Muscle of leg (tissue), 11 donors: Measurements from ENCODE around the gene PLRG1. TPM values are rescaled to one million over a fixed set of nuclear protein-coding genes. Genes with fewer than 3 reads are reported as not detected.
A peak's percentile ranks its signal among the peaks of the same experiment; 100 is the strongest.

Source experiments
- DNase-seq: peaks from one replicate; pipeline ENCODE4 v3.0.0; 2013
- H3K27ac ChIP-seq: one replicate; pipeline ENCODE4 v1.5.1; 2013; ENCODE audit warnings: mild to moderate bottlenecking, low read length, control low read depth
- H3K27me3 ChIP-seq: one replicate; pipeline ENCODE4 v1.6.1; 2013; ENCODE audit warnings: low read length; ENCODE audit not compliant: control insufficient read depth, insufficient read depth
- H3K36me3 ChIP-seq: one replicate; pipeline ENCODE4 v1.6.1; 2013; ENCODE audit warnings: low read length; ENCODE audit not compliant: control insufficient read depth, insufficient read depth
- H3K4me1 ChIP-seq: one replicate; pipeline ENCODE4 v1.6.1; 2013; ENCODE audit warnings: low read length; ENCODE audit not compliant: control insufficient read depth, insufficient read depth
- H3K4me3 ChIP-seq: one replicate; pipeline ENCODE4 v1.5.1; 2013; ENCODE audit warnings: low read length, control low read depth
- H3K9me3 ChIP-seq: replicated peaks from 2 replicates; pipeline ENCODE4 v1.6.1; 2013; ENCODE audit warnings: low read depth, low read length; ENCODE audit not compliant: control insufficient read depth
- WGBS: methylation state at CpG from one replicate; pipeline ENCODE4 v1.1.5; 2013; ENCODE audit warnings: missing lambda C conversion rate; ENCODE audit not compliant: insufficient coverage; 5-methylcytosine and 5-hydroxymethylcytosine counted together
- polyA plus RNA-seq, 8 donors: library from polyadenylated mRNA; unstranded; fragments of 120-200 nt; gene quantifications; one replicate each; pipeline versions ENCODE4 v1.2.1 to v1.2.3, GENCODE V29; 2013; ENCODE audit warnings: inconsistent platforms in 1 of 8, low replicate concordance in 1 of 8; ENCODE audit not compliant: insufficient read length in 8 of 8, insufficient read depth in 1 of 8
- total RNA-seq: library from RNA; stranded (reverse); fragments of 120-200 nt; gene quantifications from one replicate; pipeline ENCODE4 v1.2.4, GENCODE V29; 2013

PLRG1 gene
- total and polyA plus RNA-seq, 9 donors: 45.5 to 66.9 (median 54.3) TPM

- no peaks in the 10 kb centered on the region for H3K4me1 ChIP-seq
- H3K4me3 ChIP-seq: no peak overlapping the region
- H3K36me3 ChIP-seq: no peaks in the 10 kb centered on the region
- no peak overlapping the region for H3K27ac ChIP-seq
- no peaks in the 10 kb centered on the region for H3K27me3 ChIP-seq
- no peaks in the 10 kb centered on the region for H3K9me3 ChIP-seq
- no peak for DNase-seq
- WGBS: no CpG with 5 or more reads among the region's 4 CpGs
Measured at GRCh38 chr4:154527308-154527707, 22.9 kb downstream of the PLRG1 start.

DNA sequence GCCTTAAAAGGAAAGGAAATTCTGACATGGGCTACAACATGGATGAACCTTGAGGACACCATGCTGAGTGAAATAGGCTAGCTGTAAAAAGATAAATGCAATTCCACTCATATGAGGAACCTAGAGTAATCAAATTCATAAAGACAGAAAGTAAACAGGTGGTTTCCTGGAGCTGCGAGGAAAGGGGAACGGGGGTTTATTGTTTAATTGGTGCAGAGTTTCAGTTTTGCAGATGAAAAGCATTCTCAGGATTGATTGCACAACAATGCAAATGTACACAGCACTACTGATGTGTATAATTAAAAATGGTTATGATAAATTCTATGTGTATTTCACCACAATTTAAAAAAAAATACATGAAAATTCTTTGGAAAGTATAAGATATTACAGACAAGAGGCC lies 24.0 kb downstream of the PLRG1 start:
- no CpG with 5 or more reads among the region's 2 CpGs for WGBS
- Histone ChIP-seq H3K27ac (no peak overlapping the region), H3K27me3 (no peaks in the 10 kb centered on the region)

DNA sequence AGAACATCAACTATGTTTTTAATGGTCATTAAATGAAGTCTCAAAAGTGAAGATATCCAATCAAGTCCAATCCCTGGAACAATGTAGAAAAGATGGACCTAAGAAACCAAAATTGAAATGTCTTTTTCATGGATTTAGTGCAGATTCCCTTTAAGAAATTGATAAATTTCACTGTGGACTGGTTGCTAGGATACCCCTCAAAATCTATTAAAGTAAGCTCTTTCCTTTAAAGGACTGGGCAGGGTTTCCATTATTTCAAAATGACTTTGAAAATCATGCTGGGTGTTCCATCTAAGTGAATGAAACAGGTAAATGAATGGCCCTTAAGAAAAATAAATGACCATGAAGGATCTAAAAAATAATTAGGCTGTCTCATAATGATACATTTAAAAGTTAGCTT lies 28.6 kb downstream of the PLRG1 start:
- H3K27ac ChIP-seq: no peak overlapping the region
- no peaks in the 10 kb centered on the region for H3K4me1 ChIP-seq
- DNase-seq: no peak
- H3K9me3 ChIP-seq: no peaks in the 10 kb centered on the region
- no peak overlapping the region for H3K4me3 ChIP-seq
- H3K36me3 ChIP-seq: no peaks in the 10 kb centered on the region
- no peaks in the 10 kb centered on the region for H3K27me3 ChIP-seq

More for the DNA sequence above, 24.0 kb downstream of the PLRG1 start:
- no peaks in the 10 kb centered on the region for H3K9me3 ChIP-seq
- H3K36me3 ChIP-seq: no peaks in the 10 kb centered on the region
- DNase-seq: no peak
- H3K4me1 ChIP-seq: no peaks in the 10 kb centered on the region
- H3K4me3 ChIP-seq: no peak overlapping the region

GRCh38 chr4:154519214-154519613 lies 31.0 kb downstream of the PLRG1 start:
- Histone ChIP-seq H3K9me3 (no peaks in the 10 kb centered on the region), H3K27me3 (no peaks in the 10 kb centered on the region), H3K4me3 (no peak overlapping the region), H3K4me1 (peaks cover 4% of the 10 kb centered on the region), H3K36me3 (no peaks in the 10 kb centered on the region), H3K27ac (no peak overlapping the region)
- WGBS: 76% methylated on average over 3 of the region's 4 CpGs
- DNase-seq: no peak

DNA sequence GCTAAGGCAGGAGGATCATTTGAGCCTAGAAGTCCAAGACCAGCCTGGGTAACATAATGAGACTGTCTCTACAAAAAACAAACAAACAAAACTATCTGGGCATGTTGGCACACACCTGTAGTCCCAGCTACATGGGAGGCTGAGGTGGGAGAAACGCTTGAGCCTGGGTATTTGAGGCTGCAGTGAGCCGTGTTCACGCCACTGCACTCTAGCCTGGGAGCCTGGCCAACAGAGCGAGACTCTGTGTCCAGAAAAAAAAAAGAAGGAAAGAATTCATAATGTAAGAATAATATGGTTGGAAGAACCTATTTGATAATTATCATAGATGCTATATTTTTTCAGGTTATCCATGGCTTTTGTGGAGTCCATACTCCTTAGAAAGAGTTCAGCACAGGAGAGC lies 32.6 kb downstream of the PLRG1 start:
- DNase-seq: peak; percentile 32
- H3K4me3 ChIP-seq: no peak overlapping the region
- H3K9me3 ChIP-seq: no peaks in the 10 kb centered on the region
- no peaks in the 10 kb centered on the region for H3K27me3 ChIP-seq
- no peaks in the 10 kb centered on the region for H3K36me3 ChIP-seq
- H3K27ac ChIP-seq: no peak overlapping the region
- no CpG with 5 or more reads among the region's 4 CpGs for WGBS
- H3K4me1 ChIP-seq: peaks cover 4% of the 10 kb centered on the region

DNA sequence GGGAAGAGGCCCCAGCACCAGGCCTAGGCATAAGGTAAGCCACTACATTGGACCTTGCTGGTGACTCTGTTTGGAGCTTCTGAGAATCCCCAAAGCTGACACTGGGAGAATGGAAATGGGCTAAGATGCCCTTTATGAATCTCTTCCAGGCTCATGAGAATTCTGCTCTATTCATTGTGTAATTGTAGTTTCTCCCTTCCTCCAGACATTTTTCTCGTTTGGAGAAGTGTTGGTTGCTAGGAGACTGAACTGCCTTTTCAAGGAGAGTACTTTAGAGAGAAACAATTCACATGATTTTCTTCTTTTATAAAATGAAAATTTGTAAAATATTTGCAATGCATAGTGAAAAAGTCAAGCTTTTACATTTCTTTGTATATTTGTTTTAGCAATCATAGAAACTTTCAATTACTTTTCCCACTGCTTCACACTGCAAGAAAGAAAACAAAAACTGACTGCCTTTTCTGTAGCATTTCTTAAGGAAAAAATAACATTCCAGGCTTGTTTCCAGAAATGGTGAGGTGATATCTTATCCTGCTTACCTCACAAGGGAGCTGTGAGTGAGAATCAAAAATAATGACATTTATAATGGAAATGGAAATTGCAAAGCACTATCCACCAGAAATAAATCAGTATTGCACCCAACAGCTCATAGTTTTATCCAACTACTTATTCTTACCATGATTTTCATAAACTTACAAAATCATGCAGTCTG lies 33.7 kb downstream of the PLRG1 start:
- no peaks in the 10 kb centered on the region for H3K36me3 ChIP-seq
- no CpG with 5 or more reads among the region's 1 CpG for WGBS
- H3K4me1 ChIP-seq: peaks cover 4% of the 10 kb centered on the region

GRCh38 chr4:154511981-154512380 lies 38.2 kb downstream of the PLRG1 start:
- peaks cover 4% of the 10 kb centered on the region for H3K4me1 ChIP-seq
- no peaks in the 10 kb centered on the region for H3K36me3 ChIP-seq
- H3K4me3 ChIP-seq: no peak overlapping the region
- no peak for DNase-seq
- H3K27me3 ChIP-seq: no peaks in the 10 kb centered on the region
- 0% methylated on average over 1 of the region's 4 CpGs for WGBS
- no peaks in the 10 kb centered on the region for H3K9me3 ChIP-seq
- H3K27ac ChIP-seq: no peak overlapping the region

More for the DNA sequence above, 33.7 kb downstream of the PLRG1 start:
- Histone ChIP-seq H3K27me3 (no peaks in the 10 kb centered on the region), H3K4me3 (no peak overlapping the region), H3K9me3 (no peaks in the 10 kb centered on the region), H3K27ac (peak overlapping the region; percentile 56)
- DNase-seq: peak; percentile 77

DNA sequence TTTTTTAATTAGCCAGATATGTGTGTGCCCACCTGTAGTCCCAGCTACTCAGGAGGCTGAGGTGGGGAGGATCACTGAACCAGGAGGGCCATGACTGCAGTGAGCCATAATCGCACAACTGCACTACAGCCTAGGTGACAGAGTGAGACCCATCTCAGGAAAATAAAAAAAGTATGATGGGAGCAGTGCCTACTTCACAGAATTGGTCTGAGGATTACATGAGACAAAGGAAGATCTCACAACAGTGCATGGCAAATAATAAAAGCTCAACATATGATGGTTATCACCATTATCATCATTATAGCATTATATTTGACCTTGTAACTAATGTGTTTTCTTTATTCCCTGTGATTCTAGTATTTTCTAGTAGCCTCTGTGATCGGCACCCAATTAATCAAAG lies 38.7 kb downstream of the PLRG1 start:
- Histone ChIP-seq H3K36me3 (no peaks in the 10 kb centered on the region), H3K27me3 (no peaks in the 10 kb centered on the region), H3K27ac (no peak overlapping the region), H3K4me3 (no peak overlapping the region), H3K9me3 (no peaks in the 10 kb centered on the region), H3K4me1 (peaks cover 4% of the 10 kb centered on the region)
- DNase-seq: no peak
- no CpG with 5 or more reads among the region's 2 CpGs for WGBS

GRCh38 chr4:154507156-154507555 lies 43.0 kb downstream of the PLRG1 start:
- Histone ChIP-seq H3K27me3 (no peaks in the 10 kb centered on the region), H3K4me1 (no peaks in the 10 kb centered on the region), H3K9me3 (no peaks in the 10 kb centered on the region), H3K4me3 (no peak overlapping the region), H3K36me3 (no peaks in the 10 kb centered on the region), H3K27ac (no peak overlapping the region)
- no peak for DNase-seq
- WGBS: 60% methylated on average over 2 of the region's 3 CpGs

DNA sequence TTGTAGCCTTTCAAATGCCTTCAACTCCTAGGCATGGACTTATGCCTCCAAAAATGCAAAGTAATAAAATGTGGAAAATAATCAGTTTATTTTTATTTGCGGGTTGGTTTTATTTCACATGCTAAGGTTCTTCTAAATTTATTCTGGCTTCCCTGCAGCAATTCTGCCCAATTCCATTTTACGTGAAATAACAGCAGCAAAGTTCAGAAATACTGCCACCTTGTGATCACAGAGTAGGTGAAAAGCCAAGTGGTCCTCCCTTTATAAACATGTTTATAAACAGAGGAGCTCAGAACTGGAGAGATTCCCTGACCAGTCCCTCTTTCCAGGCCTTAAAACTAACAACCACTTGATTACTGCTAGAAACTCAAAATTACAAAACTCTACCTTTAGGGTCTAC lies 43.9 kb downstream of the PLRG1 start:
- peak; percentile 88 for DNase-seq
- H3K4me3 ChIP-seq: no peak overlapping the region
- H3K27me3 ChIP-seq: no peaks in the 10 kb centered on the region
- no peaks in the 10 kb centered on the region for H3K36me3 ChIP-seq
- H3K27ac ChIP-seq: no peak overlapping the region
- no peaks in the 10 kb centered on the region for H3K9me3 ChIP-seq
- H3K4me1 ChIP-seq: no peaks in the 10 kb centered on the region
- no CpG with 5 or more reads among the region's 2 CpGs for WGBS

DNA sequence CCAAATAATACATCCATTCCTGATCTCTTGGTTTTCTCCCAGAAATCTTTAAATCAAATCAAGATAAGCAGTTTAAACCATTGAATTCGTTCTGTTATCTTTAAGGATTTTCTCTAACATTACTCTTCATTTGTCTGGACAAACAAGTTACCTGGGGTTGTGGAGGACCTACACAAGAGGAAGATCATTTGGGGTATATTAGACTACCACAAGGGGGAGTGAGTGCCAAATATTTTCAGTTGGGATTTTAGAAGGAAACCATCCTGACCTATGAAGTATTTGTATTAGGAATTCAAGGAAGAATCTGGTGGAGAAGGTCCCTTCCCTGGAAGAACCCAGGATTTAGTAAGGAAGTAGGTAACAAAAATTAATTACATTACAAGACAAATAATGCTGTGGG lies 46.6 kb downstream of the PLRG1 start:
- H3K36me3 ChIP-seq: no peaks in the 10 kb centered on the region
- WGBS: no CpG with 5 or more reads among the region's 1 CpG
- DNase-seq: no peak
- no peaks in the 10 kb centered on the region for H3K9me3 ChIP-seq
- no peak overlapping the region for H3K27ac ChIP-seq
- H3K4me3 ChIP-seq: no peak overlapping the region
- H3K4me1 ChIP-seq: no peaks in the 10 kb centered on the region
- H3K27me3 ChIP-seq: no peaks in the 10 kb centered on the region
